ENCODE data around the gene ABCG1.

Gene ABCG1

GRCh38 chr21:42271065-42271464 lies 52.1 kb downstream of the ABCG1 start:
- DNase-seq (ENCODE audit: low read depth) = no peak

GRCh38 chr21:42272109-42272962 lies 53.4 kb downstream of the ABCG1 start:
- DNase-seq (ENCODE audit: low read depth) = no peak

GRCh38 chr21:42272984-42273600 lies 54.2 kb downstream of the ABCG1 start:
- no peak for DNase-seq (ENCODE audit: low read depth)

- DNase-seq (ENCODE audit: low read depth) = no peak
These were observed 57.1 kb downstream of the ABCG1 start for GRCh38 chr21:42276076-42276475.

GRCh38 chr21:42276526-42277154 lies 57.7 kb downstream of the ABCG1 start:
- DNase-seq (ENCODE audit: low read depth) = no peak

- no peak for DNase-seq (ENCODE audit: low read depth)
These were observed 58.7 kb downstream of the ABCG1 start for GRCh38 chr21:42277593-42277992.

- no peak for DNase-seq (ENCODE audit: low read depth)
These were observed 59.7 kb downstream of the ABCG1 start for GRCh38 chr21:42278451-42279149.

GRCh38 chr21:42279341-42279871 lies 60.5 kb downstream of the ABCG1 start:
- DNase-seq (ENCODE audit: low read depth) = no peak

GRCh38 chr21:42279888-42280287 lies 60.9 kb downstream of the ABCG1 start:
- DNase-seq (ENCODE audit: low read depth) = no peak

GRCh38 chr21:42280356-42281180 lies 61.6 kb downstream of the ABCG1 start:
- DNase-seq (ENCODE audit: low read depth) = no peak

GRCh38 chr21:42281181-42281680 lies 62.3 kb downstream of the ABCG1 start:
- DNase-seq (ENCODE audit: low read depth) = no peak

- DNase-seq (ENCODE audit: low read depth) = no peak
These were observed 63.1 kb downstream of the ABCG1 start for GRCh38 chr21:42282021-42282420.

- no peak for DNase-seq (ENCODE audit: low read depth)
These were observed 63.8 kb downstream of the ABCG1 start for GRCh38 chr21:42282715-42283114.

GRCh38 chr21:42285569-42286245 lies 66.8 kb downstream of the ABCG1 start:
- DNase-seq (ENCODE audit: low read depth) = no peak

GRCh38 chr21:42286416-42286815 lies 67.5 kb downstream of the ABCG1 start:
- DNase-seq (ENCODE audit: low read depth) = no peak

GRCh38 chr21:42287193-42288083 lies 68.5 kb downstream of the ABCG1 start:
- no peak for DNase-seq (ENCODE audit: low read depth)

- no peak for DNase-seq (ENCODE audit: low read depth)
These were observed 70.0 kb downstream of the ABCG1 start for GRCh38 chr21:42288962-42289361.

GRCh38 chr21:42289926-42290325 lies 71.0 kb downstream of the ABCG1 start:
- DNase-seq (ENCODE audit: low read depth) = no peak

- no peak for DNase-seq (ENCODE audit: low read depth)
These were observed 71.6 kb downstream of the ABCG1 start for GRCh38 chr21:42290505-42290904.
